CD4-positive, alpha-beta T cell treated with Interleukin-21 for 1 hour (primary cell): ENCODE measurements around the gene UCK1.

Experiments
- DNase-seq: peaks from one replicate; pipeline ENCODE4 v3.0.0-alpha.2; 2020

UCK1 gene

GRCh38 chr9:131475956-131476776 is 54.9 kb downstream of the UCK1 start:
- no peak for DNase-seq

- no peak for DNase-seq
Measured at GRCh38 chr9:131475111-131475955, 55.7 kb downstream of the UCK1 start.

- no peak for DNase-seq
Measured at GRCh38 chr9:131474711-131475110, 56.4 kb downstream of the UCK1 start.

DNA sequence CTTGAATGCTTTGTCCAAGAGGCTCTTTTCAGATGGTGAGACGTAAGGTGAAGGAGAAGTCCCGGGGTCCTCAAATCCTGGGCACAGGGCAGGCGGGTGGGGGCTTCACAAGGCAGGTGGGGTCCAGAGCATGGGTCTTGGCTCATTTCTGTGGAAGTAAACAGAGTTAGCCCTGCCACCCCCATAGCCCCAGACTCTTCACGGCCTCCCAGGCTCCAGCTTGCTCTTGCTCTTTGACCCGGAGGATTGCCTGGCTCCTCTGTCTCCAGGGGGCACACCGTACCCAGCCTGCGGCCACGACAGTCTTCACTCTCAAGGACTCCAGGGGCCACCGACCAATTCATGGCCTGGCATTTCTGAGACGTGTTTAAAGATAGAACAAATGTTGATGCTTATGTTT is 57.2 kb downstream of the UCK1 start:
- no peak for DNase-seq
